Thymus (tissue), 14 donors: ENCODE data around the gene OFD1. TPM values are rescaled to one million over a fixed set of nuclear protein-coding genes. Genes with fewer than 3 reads are reported as not detected.

ENCODE experiments used
- DNase-seq, 9 donors: peaks; one replicate each; pipeline ENCODE4 v3.0.0-alpha.2; 2013; ENCODE audit warnings: low spot score in 9 of 9, low read depth in 6 of 9, missing footprints in 1 of 9
- H3K27ac ChIP-seq, 2 donors: one replicate each; pipeline ENCODE4 v1.5.1; 2013; ENCODE audit warnings: control low read depth in 1 of 2, low read depth in 1 of 2, low read length in 1 of 2, mild to moderate bottlenecking in 1 of 2, moderate library complexity in 1 of 2
- H3K27me3 ChIP-seq, 2 donors: one replicate each; pipeline ENCODE4 v1.5.1; 2013; ENCODE audit warnings: low read length in 1 of 2; ENCODE audit not compliant: control insufficient read depth in 2 of 2, insufficient read depth in 1 of 2
- H3K36me3 ChIP-seq, 2 donors: one replicate each; pipeline ENCODE4 v1.5.1; 2013; ENCODE audit warnings: low read length in 1 of 2, mild to moderate bottlenecking in 1 of 2, moderate library complexity in 1 of 2; ENCODE audit not compliant: control insufficient read depth in 2 of 2, insufficient read depth in 2 of 2
- H3K4me1 ChIP-seq, 2 donors: one replicate each; pipeline ENCODE4 v1.5.1; 2013; ENCODE audit warnings: low read length in 2 of 2; ENCODE audit not compliant: control insufficient read depth in 2 of 2, insufficient read depth in 2 of 2
- H3K4me3 ChIP-seq, 2 donors: one replicate each; pipeline ENCODE4 v1.5.1; 2013; ENCODE audit warnings: low read length in 2 of 2, control low read depth in 1 of 2, mild to moderate bottlenecking in 1 of 2
- H3K9me3 ChIP-seq, 2 donors: one replicate each; pipeline ENCODE4 v1.5.1; 2013; ENCODE audit warnings: low read length in 1 of 2, mild to moderate bottlenecking in 1 of 2; ENCODE audit not compliant: control insufficient read depth in 2 of 2, insufficient read depth in 1 of 2
- WGBS: extraction: QIAGEN DNeasy Blood & Tissue Kit; methylation state at CpG from one replicate; pipeline ENCODE4 v1.1.7; 2013; 5-methylcytosine and 5-hydroxymethylcytosine counted together
- long read RNA-seq, 10 donors: transcript quantifications; one replicate each; lab custom pipeline, GENCODE V29; 2026
- polyA plus RNA-seq: library from polyadenylated mRNA; stranded (reverse); fragments of 200-250 nt; gene quantifications from one replicate; pipeline ENCODE4 v1.2.3, GENCODE V29; 2013
- total RNA-seq: library from RNA; stranded (reverse); fragments of 120-200 nt; gene quantifications from one replicate; pipeline ENCODE4 v1.2.4, GENCODE V29; 2013
- donor health status: healthy.

Gene OFD1, protein sequence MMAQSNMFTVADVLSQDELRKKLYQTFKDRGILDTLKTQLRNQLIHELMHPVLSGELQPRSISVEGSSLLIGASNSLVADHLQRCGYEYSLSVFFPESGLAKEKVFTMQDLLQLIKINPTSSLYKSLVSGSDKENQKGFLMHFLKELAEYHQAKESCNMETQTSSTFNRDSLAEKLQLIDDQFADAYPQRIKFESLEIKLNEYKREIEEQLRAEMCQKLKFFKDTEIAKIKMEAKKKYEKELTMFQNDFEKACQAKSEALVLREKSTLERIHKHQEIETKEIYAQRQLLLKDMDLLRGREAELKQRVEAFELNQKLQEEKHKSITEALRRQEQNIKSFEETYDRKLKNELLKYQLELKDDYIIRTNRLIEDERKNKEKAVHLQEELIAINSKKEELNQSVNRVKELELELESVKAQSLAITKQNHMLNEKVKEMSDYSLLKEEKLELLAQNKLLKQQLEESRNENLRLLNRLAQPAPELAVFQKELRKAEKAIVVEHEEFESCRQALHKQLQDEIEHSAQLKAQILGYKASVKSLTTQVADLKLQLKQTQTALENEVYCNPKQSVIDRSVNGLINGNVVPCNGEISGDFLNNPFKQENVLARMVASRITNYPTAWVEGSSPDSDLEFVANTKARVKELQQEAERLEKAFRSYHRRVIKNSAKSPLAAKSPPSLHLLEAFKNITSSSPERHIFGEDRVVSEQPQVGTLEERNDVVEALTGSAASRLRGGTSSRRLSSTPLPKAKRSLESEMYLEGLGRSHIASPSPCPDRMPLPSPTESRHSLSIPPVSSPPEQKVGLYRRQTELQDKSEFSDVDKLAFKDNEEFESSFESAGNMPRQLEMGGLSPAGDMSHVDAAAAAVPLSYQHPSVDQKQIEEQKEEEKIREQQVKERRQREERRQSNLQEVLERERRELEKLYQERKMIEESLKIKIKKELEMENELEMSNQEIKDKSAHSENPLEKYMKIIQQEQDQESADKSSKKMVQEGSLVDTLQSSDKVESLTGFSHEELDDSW
- total RNA-seq = 30.3 TPM
- polyA plus RNA-seq = 137 TPM
- long read RNA-seq, donor 1, partial matches to known transcripts = 0 of 2 reads
- long read RNA-seq, donor 1, other reads (novel, unspliced or antisense) = 0 of 2 reads
- long read RNA-seq, donor 2, transcript OFD1-207 (3 exons, 496 nt) = major isoform, 5 of 25 reads
- long read RNA-seq, donor 2, partial matches to known transcripts = 19 of 25 reads
- long read RNA-seq, donor 2, other reads (novel, unspliced or antisense) = 0 of 25 reads
- long read RNA-seq, donor 3, partial matches to known transcripts = 46 of 49 reads
- long read RNA-seq, donor 3, other reads (novel, unspliced or antisense) = 0 of 49 reads
- long read RNA-seq, donor 4, partial matches to known transcripts = 5 of 10 reads
- long read RNA-seq, donor 4, other reads (novel, unspliced or antisense) = 0 of 10 reads
- long read RNA-seq, donor 5, transcript OFD1-207 (3 exons, 496 nt) = major isoform, 9 of 55 reads
- long read RNA-seq, donor 5, partial matches to known transcripts = 44 of 55 reads
- long read RNA-seq, donor 5, other reads (novel, unspliced or antisense) = 0 of 55 reads
- long read RNA-seq, donor 6, transcript OFD1-207 (3 exons, 496 nt) = major isoform, 5 of 5 reads
- long read RNA-seq, donor 6, partial matches to known transcripts = 0 of 5 reads
- long read RNA-seq, donor 6, other reads (novel, unspliced or antisense) = 0 of 5 reads
- long read RNA-seq, donor 7, partial matches to known transcripts = 7 of 10 reads
- long read RNA-seq, donor 7, other reads (novel, unspliced or antisense) = 0 of 10 reads
- long read RNA-seq, donor 8 = 0 reads
- long read RNA-seq, donor 9, transcript OFD1-207 (3 exons, 496 nt) = major isoform, 5 of 6 reads
- long read RNA-seq, donor 9, partial matches to known transcripts = 0 of 6 reads
- long read RNA-seq, donor 9, other reads (novel, unspliced or antisense) = 0 of 6 reads
- long read RNA-seq, donor 10 = 0 reads

- peak; percentile 79 to 97 (median 86) for DNase-seq
- Histone ChIP-seq H3K4me1 (peaks cover 0 to 4% of the 10 kb centered on the region in 2 donors), H3K36me3 (peaks cover 0 to 2% of the 10 kb centered on the region in 2 donors), H3K9me3 (no peaks in the 10 kb centered on the region), H3K27me3 (peaks cover 0 to 10% of the 10 kb centered on the region in 2 donors), H3K27ac (peak within 1 kb of the TSS; percentile 94 to 96), H3K4me3 (peak within 1 kb of the TSS; percentile 71 to 97)
- WGBS = under 1% methylated on average over 75 of the region's 75 CpGs
These were observed at the start of gene OFD1, which contains the start of gene TRAPPC2 for GRCh38 chrX:13734278-13735172. Gene OFD1, plus strand, starts transcription at chrX:13734748. Its CDS starts 324 bp downstream, at chrX:13735072. Gene TRAPPC2, minus strand, starts transcription at chrX:13734620. Its CDS starts 14,657 bp downstream, at chrX:13719963.

DNA sequence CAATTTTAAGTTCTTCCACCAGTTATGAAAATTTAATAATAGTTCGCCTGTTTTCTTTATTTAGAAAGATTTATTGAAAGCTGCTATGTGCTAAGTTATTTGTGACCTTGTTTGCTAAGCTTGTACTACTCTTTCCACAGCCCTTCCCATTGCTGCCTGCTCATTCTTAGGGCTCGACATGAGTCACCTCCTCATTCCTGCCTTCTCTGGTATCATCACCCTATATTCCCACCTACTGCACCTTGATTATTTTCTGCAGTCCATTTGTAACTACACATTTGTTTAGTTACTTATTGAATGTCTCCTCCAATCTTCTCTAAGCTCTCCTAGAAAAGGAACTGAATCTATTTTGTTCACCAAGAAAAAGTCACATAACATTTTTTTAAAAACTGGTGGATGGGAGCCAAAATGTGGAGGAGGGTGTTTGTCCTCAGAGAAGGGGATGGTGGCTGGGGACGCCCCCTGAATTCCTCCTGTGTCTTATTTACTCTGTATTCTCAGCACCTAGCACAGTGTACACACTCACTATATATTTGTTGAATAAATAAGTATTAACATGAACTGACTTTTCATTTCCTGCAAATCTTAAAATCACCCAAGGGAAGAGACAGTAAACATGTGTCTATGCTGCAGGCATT is 49.3 kb upstream of the OFD1 start:
- peaks cover 0 to 3% of the 10 kb centered on the region in 2 donors for H3K4me1 ChIP-seq
- peaks cover 0 to 16% of the 10 kb centered on the region in 2 donors for H3K27me3 ChIP-seq
- WGBS = 93% methylated on average over 3 of the region's 3 CpGs
- H3K36me3 ChIP-seq = no peaks in the 10 kb centered on the region
- no peak overlapping the region for H3K27ac ChIP-seq
- no peak for DNase-seq
- no peak overlapping the region for H3K4me3 ChIP-seq
- no peaks in the 10 kb centered on the region for H3K9me3 ChIP-seq

DNA sequence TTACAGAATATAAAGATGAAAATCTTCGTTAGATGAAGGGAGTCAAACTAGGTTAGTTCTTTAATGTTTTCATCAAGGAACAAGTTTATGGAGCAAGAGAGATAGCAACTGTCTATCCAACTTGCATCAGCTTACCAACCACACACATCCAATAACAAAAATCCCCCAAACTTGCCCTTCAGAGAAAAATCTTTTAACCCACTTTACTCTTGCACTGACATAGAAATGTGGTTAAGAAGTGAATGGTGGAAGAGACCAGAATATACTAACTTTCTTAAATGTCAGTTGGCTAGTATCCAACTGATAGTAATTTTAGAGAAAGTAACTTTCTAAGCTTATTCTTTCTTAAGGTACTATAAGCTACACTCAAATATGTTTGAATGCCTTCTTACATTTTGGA is 47.3 kb upstream of the OFD1 start:
- WGBS = 97% methylated on average over 1 of the region's 1 CpG
- Histone ChIP-seq H3K27me3 (peaks cover 0 to 21% of the 10 kb centered on the region in 2 donors), H3K9me3 (no peaks in the 10 kb centered on the region), H3K4me3 (no peak overlapping the region), H3K27ac (no peak overlapping the region), H3K36me3 (no peaks in the 10 kb centered on the region), H3K4me1 (peaks cover 0 to 6% of the 10 kb centered on the region in 2 donors)
- no peak for DNase-seq

DNA sequence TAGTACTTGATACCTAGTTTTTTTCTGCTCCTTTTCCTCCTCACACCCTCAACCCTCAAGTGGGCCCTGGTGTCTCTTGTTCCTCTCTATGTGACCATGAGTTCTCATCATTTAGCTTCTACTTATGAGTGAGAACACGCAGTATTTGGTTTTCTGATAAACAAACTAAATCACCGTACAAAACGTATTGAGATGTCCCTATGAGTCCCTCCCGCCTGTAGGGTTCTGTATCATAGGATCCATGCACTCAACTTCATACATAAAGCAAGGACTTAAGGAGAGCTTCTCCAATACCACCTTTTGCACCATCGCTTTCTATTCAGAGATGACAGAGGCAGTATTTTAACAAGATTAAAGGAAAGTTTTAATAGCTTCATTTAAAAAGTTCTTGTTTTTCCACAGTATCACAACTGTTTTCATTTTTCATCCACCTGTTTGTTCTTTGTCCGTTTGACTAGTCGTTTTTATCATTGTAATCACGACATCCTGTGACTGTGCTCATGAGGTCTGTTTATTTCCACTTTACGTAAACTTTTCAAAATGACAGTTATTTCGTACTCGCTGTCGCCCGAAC is 46.1 kb upstream of the OFD1 start:
- no peaks in the 10 kb centered on the region for H3K36me3 ChIP-seq

DNA sequence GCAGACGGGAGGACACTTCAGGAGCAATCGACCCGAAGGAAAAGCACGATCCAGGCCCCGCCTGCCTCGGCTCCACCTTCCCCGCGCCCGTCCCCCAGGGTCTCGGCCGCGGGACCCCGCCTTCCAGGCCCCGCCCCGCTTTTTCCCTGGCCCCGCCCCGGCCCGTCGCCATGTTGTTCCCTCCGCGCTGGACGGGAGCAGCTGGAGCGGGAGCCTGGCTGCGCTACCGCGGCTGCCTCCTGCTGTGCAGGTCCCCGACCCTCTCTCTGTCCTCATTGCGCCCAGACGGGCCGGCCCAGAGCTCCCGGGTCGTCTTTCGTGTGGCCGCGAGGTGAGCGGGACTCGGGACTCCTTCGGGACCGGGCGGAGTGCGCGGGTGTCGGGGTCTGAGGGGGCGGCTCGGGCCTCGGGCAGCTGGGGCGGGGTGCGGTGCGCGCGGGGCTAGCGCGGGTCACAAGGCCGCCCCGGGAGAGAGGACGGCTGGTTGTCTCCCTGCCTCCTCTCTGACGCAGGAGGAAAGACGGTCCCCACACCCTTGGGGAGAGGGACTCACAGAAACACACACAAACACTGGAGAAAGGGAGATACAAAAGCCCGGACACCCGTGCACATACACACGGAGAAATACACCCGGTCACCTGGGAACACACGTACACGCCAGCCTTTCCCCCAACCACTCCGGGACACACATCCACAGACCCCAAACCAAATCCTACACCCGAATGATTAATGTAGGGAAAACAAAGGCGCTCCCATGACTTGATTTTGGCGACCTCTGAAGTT is 45.4 kb upstream of the OFD1 start, which contains the start of gene RAB9A:
Gene RAB9A (plus strand): TSS at position 171 of the 783 bp plus-strand sequence. CDS start 19,619 bp downstream, outside the sequence.
- peak in 7 of 9 donors; percentile 30 to 82 (median 44) for DNase-seq
- Histone ChIP-seq H3K27ac (peak within 1 kb of the TSS; percentile 69 to 94), H3K4me1 (peaks cover 0 to 6% of the 10 kb centered on the region in 2 donors), H3K36me3 (no peaks in the 10 kb centered on the region), H3K9me3 (no peaks in the 10 kb centered on the region), H3K4me3 (peak within 1 kb of the TSS; percentile 72 to 80), H3K27me3 (peaks cover 0 to 24% of the 10 kb centered on the region in 2 donors)
- under 1% methylated on average over 67 of the region's 68 CpGs for WGBS

More for the DNA sequence above, 46.1 kb upstream of the OFD1 start:
- 10% methylated on average over 13 of the region's 13 CpGs for WGBS
- H3K27me3 ChIP-seq = peaks cover 0 to 24% of the 10 kb centered on the region in 2 donors
- H3K27ac ChIP-seq = peak overlapping the region in 1 of 2 donors; percentile 94
- H3K4me1 ChIP-seq = peaks cover 0 to 6% of the 10 kb centered on the region in 2 donors
- H3K9me3 ChIP-seq = no peaks in the 10 kb centered on the region
- H3K4me3 ChIP-seq = peak overlapping the region; percentile 72 to 80
- DNase-seq = peak in 2 of 9 donors; percentile 1 to 11

DNA sequence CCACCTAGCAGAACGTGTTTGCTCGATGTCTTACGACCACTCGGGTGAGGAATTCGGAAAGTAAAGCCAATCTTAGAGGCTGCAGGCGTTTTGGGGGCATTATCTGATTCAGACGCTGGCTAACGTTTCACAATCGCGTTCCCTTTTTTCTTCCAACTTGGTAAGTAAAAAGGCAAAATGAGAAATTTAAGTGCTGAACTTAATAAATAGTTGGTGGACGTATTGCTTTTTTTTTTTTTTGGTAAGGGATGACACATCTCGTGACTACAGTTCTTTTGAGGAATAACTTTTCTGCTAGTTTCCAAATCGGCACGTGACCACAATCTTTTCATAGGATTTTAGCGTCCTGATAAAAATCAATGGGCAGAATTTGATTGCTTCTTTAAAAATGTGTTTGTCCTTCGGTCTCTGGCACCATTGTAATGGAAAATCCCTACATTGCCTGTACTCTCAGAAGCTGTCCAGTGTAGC is 44.8 kb upstream of the OFD1 start:
- WGBS = under 1% methylated on average over 16 of the region's 16 CpGs
- no peaks in the 10 kb centered on the region for H3K36me3 ChIP-seq
- H3K4me1 ChIP-seq = peaks cover 0 to 7% of the 10 kb centered on the region in 2 donors
- peaks cover 0 to 27% of the 10 kb centered on the region in 2 donors for H3K27me3 ChIP-seq
- peak overlapping the region; percentile 72 to 80 for H3K4me3 ChIP-seq
- no peaks in the 10 kb centered on the region for H3K9me3 ChIP-seq
- DNase-seq = peak in 3 of 9 donors; percentile 1 to 16 (median 16)
- peak overlapping the region in 1 of 2 donors; percentile 69 for H3K27ac ChIP-seq
